Stomach smooth muscle (tissue), 2 donors: ENCODE data around the gene GRAMD2B.

Experiments used
- H3K27ac ChIP-seq: one replicate; pipeline ENCODE4 v1.7.0; 2013; ENCODE audit warnings: mild to moderate bottlenecking, low read length, inconsistent platforms
- H3K27me3 ChIP-seq, 2 donors: one replicate each; pipeline ENCODE4 v1.7.0; 2013; ENCODE audit warnings: low read length in 2 of 2; ENCODE audit not compliant: insufficient read depth in 2 of 2, control insufficient read depth in 1 of 2
- H3K36me3 ChIP-seq, 2 donors: one replicate each; pipeline ENCODE4 v1.7.0; 2013; ENCODE audit warnings: low read length in 2 of 2; ENCODE audit not compliant: control insufficient read depth in 2 of 2, insufficient read depth in 2 of 2
- H3K4me1 ChIP-seq: one replicate; pipeline ENCODE4 v1.7.0; 2013; ENCODE audit warnings: low read length; ENCODE audit not compliant: control insufficient read depth, insufficient read depth
- H3K4me3 ChIP-seq, 2 donors: one replicate each; pipeline ENCODE4 v1.7.0; 2013; ENCODE audit warnings: low read length in 2 of 2
- H3K9ac ChIP-seq, 2 donors: one replicate each; pipeline ENCODE4 v1.7.0; 2013; ENCODE audit warnings: low read length in 2 of 2, mild to moderate bottlenecking in 1 of 2
- H3K9me3 ChIP-seq, 2 donors: one replicate each; pipeline ENCODE4 v1.7.0; 2013; ENCODE audit warnings: low read length in 2 of 2; ENCODE audit not compliant: control insufficient read depth in 2 of 2
- donor health status: healthy.
- donor health status: Pancreatic carcinoma.

The GRAMD2B gene

GRCh38 chr5:126519637-126520592 lies 96.7 kb downstream of the GRAMD2B start:
- peaks cover 11% of the 10 kb centered on the region for H3K4me1 ChIP-seq
- no peaks in the 10 kb centered on the region for H3K36me3 ChIP-seq
- H3K27me3 ChIP-seq = no peaks in the 10 kb centered on the region
- peak overlapping the region in 1 of 2 donors; percentile 58 for H3K9ac ChIP-seq
- H3K27ac ChIP-seq = peak overlapping the region; percentile 68
- peak overlapping the region; percentile 26 to 58 for H3K4me3 ChIP-seq
- H3K9me3 ChIP-seq = no peaks in the 10 kb centered on the region

- Histone ChIP-seq H3K36me3 (no peaks in the 10 kb centered on the region), H3K27me3 (no peaks in the 10 kb centered on the region), H3K27ac (peak overlapping the region; percentile 68)
Measured at GRCh38 chr5:126520593-126520953, 97.4 kb downstream of the GRAMD2B start.

GRCh38 chr5:126521130-126521529 lies 97.9 kb downstream of the GRAMD2B start:
- Histone ChIP-seq H3K36me3 (no peaks in the 10 kb centered on the region), H3K4me3 (no peak overlapping the region), H3K9ac (no peak overlapping the region), H3K27ac (no peak overlapping the region), H3K4me1 (peaks cover 11% of the 10 kb centered on the region), H3K27me3 (no peaks in the 10 kb centered on the region), H3K9me3 (no peaks in the 10 kb centered on the region)

More at GRCh38 chr5:126520593-126520953, 97.4 kb downstream of the GRAMD2B start:
- Histone ChIP-seq H3K9me3 (no peaks in the 10 kb centered on the region), H3K4me3 (no peak overlapping the region), H3K9ac (no peak overlapping the region), H3K4me1 (peaks cover 11% of the 10 kb centered on the region)

GRCh38 chr5:126523818-126524510 lies 100.8 kb downstream of the GRAMD2B start:
- Histone ChIP-seq H3K4me1 (peaks cover 11% of the 10 kb centered on the region), H3K27ac (no peak overlapping the region), H3K4me3 (no peak overlapping the region), H3K9me3 (no peaks in the 10 kb centered on the region), H3K9ac (no peak overlapping the region), H3K36me3 (no peaks in the 10 kb centered on the region), H3K27me3 (no peaks in the 10 kb centered on the region)

GRCh38 chr5:126525630-126526245 lies 102.5 kb downstream of the GRAMD2B start:
- Histone ChIP-seq H3K9ac (no peak overlapping the region), H3K4me1 (no peaks in the 10 kb centered on the region), H3K9me3 (no peaks in the 10 kb centered on the region), H3K4me3 (no peak overlapping the region), H3K27me3 (no peaks in the 10 kb centered on the region), H3K27ac (no peak overlapping the region), H3K36me3 (no peaks in the 10 kb centered on the region)

- H3K9me3 ChIP-seq = no peaks in the 10 kb centered on the region
- H3K27ac ChIP-seq = no peak overlapping the region
- H3K4me1 ChIP-seq = peaks cover 2% of the 10 kb centered on the region
- H3K27me3 ChIP-seq = no peaks in the 10 kb centered on the region
- no peak overlapping the region for H3K9ac ChIP-seq
- no peak overlapping the region for H3K4me3 ChIP-seq
- no peaks in the 10 kb centered on the region for H3K36me3 ChIP-seq
Measured at GRCh38 chr5:126526493-126526892, 103.3 kb downstream of the GRAMD2B start.

GRCh38 chr5:126527158-126527557 lies 103.9 kb downstream of the GRAMD2B start:
- no peaks in the 10 kb centered on the region for H3K36me3 ChIP-seq
- H3K9ac ChIP-seq = no peak overlapping the region
- no peaks in the 10 kb centered on the region for H3K9me3 ChIP-seq
- no peaks in the 10 kb centered on the region for H3K27me3 ChIP-seq
- peaks cover 8% of the 10 kb centered on the region for H3K4me1 ChIP-seq
- no peak overlapping the region for H3K4me3 ChIP-seq
- H3K27ac ChIP-seq = no peak overlapping the region

- Histone ChIP-seq H3K27ac (no peak overlapping the region), H3K4me3 (no peak overlapping the region), H3K36me3 (no peaks in the 10 kb centered on the region), H3K9ac (no peak overlapping the region), H3K4me1 (peaks cover 9% of the 10 kb centered on the region), H3K27me3 (no peaks in the 10 kb centered on the region), H3K9me3 (no peaks in the 10 kb centered on the region)
Measured at GRCh38 chr5:126527892-126528291, 104.7 kb downstream of the GRAMD2B start.

GRCh38 chr5:126531543-126532120 lies 108.4 kb downstream of the GRAMD2B start:
- Histone ChIP-seq H3K4me3 (peak overlapping the region in 1 of 2 donors; percentile 1), H3K27ac (peak overlapping the region; percentile 55), H3K36me3 (no peaks in the 10 kb centered on the region), H3K4me1 (peaks cover 13% of the 10 kb centered on the region), H3K9me3 (no peaks in the 10 kb centered on the region), H3K27me3 (no peaks in the 10 kb centered on the region), H3K9ac (no peak overlapping the region)

- Histone ChIP-seq H3K4me3 (no peak overlapping the region), H3K9me3 (no peaks in the 10 kb centered on the region), H3K4me1 (peaks cover 17% of the 10 kb centered on the region), H3K27ac (no peak overlapping the region), H3K36me3 (no peaks in the 10 kb centered on the region), H3K27me3 (no peaks in the 10 kb centered on the region), H3K9ac (no peak overlapping the region)
Measured at GRCh38 chr5:126534553-126534952, 111.3 kb downstream of the GRAMD2B start.
